ENCODE data around the gene TAF12.
"Not testable (repeated sequence)": the region's sequence is repeated elsewhere in the genome, so short reads cannot be mapped to it uniquely, and the experiment has no call there.

Gene TAF12

DNA sequence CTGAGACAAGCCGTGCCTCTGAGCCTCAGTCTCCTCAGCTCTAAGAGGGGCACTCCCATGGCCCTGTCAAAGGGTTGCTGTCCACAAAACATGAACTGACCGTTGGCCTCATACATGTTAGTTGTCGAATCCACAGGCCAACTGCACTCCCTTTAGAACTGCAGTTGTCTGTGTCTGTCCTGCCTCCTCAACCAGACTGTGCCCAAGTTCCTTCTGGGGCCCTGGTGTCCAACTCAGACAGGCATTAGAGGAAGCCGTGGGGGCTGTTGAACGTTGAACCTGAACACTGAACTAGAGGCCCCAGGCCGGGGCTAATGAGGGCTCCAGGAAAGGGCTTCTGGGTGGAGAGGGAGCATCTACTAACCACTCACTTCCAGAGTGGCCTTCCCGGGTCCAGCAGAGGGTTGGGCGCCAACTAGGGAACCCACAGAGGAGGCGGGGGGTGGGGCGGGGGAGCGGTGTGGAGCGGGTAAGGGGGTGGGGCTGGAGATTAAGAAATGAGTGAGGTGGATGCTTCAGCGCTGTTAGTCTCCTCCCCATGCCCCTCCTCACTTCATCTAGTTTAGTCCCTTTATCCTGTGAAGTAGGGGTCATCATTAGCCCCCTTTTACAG is 51.1 kb downstream of the TAF12 start, which contains the start of gene RAB42:
Gene RAB42, plus strand, starts transcription at position 558 of the 613 bp plus-strand sequence. CDS start 247 bp downstream, outside the sequence.
- H2AFZ ChIP-seq (ENCODE audit: low read length): no peak within 1 kb of the TSS
- H3K9ac ChIP-seq (ENCODE audit: low read length): peak within 1 kb of the TSS; percentile 38; the same call in 1 of the 2 replicates
- H3K9me3 ChIP-seq (ENCODE audit: low read length): no peaks in the 10 kb centered on the region
- no peaks in the 10 kb centered on the region; the same call in 1 of the 2 replicates for H3F3A ChIP-seq (ENCODE audit: insufficient read depth, low read length)
- peak within 1 kb of the TSS; percentile 56 for H3K4me3 ChIP-seq (ENCODE audit: low read depth, low read length, poor library complexity, severe bottlenecking)
- H3K27ac ChIP-seq (ENCODE audit: low read depth, low read length, poor library complexity, severe bottlenecking): no peak within 1 kb of the TSS
- H3K4me1 ChIP-seq (ENCODE audit: insufficient read depth, low read length, severe bottlenecking): peaks cover 15% of the 10 kb centered on the region
- H3K79me2 ChIP-seq (ENCODE audit: insufficient read depth, low read length): no peaks in the 10 kb centered on the region
- no peaks in the 10 kb centered on the region for H4K20me1 ChIP-seq (ENCODE audit: insufficient read depth, low read length)
- no peaks in the 10 kb centered on the region; the same call in 1 of the 2 replicates for H3K36me3 ChIP-seq (ENCODE audit: insufficient read depth, low read length)
- TF ChIP-seq EZH2 (IDR thresholded peaks at IDR 0.05; ENCODE audit: borderline replicate concordance, low read length): no peak
- TF ChIP-seq, protein P1, sequence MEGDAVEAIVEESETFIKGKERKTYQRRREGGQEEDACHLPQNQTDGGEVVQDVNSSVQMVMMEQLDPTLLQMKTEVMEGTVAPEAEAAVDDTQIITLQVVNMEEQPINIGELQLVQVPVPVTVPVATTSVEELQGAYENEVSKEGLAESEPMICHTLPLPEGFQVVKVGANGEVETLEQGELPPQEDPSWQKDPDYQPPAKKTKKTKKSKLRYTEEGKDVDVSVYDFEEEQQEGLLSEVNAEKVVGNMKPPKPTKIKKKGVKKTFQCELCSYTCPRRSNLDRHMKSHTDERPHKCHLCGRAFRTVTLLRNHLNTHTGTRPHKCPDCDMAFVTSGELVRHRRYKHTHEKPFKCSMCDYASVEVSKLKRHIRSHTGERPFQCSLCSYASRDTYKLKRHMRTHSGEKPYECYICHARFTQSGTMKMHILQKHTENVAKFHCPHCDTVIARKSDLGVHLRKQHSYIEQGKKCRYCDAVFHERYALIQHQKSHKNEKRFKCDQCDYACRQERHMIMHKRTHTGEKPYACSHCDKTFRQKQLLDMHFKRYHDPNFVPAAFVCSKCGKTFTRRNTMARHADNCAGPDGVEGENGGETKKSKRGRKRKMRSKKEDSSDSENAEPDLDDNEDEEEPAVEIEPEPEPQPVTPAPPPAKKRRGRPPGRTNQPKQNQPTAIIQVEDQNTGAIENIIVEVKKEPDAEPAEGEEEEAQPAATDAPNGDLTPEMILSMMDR (IDR thresholded peaks at IDR 0.05; ENCODE audit: low read length): no peak
- H3K27me3 ChIP-seq (ENCODE audit: insufficient read depth, low read length): no peaks in the 10 kb centered on the region
- no peaks in the 10 kb centered on the region for H3K9me2 ChIP-seq (ENCODE audit: low read depth, low read length)
- H3K4me2 ChIP-seq (ENCODE audit: low read length): peak within 1 kb of the TSS; percentile 58

- H3K79me2 ChIP-seq (ENCODE audit: insufficient read depth, low read length); H3K9ac ChIP-seq (ENCODE audit: low read length); H3K36me3 ChIP-seq (ENCODE audit: insufficient read depth, low read length); H3F3A ChIP-seq (ENCODE audit: insufficient read depth, low read length); H3K9me3 ChIP-seq (ENCODE audit: low read length); H3K27me3 ChIP-seq (ENCODE audit: insufficient read depth, low read length); H4K20me1 ChIP-seq (ENCODE audit: insufficient read depth, low read length); H2AFZ ChIP-seq (ENCODE audit: low read length); H3K4me3 ChIP-seq (ENCODE audit: low read depth, low read length, poor library complexity, severe bottlenecking); H3K9me2 ChIP-seq (ENCODE audit: low read depth, low read length): not testable (repeated sequence)
- Histone ChIP-seq H3K27ac (ENCODE audit: low read depth, low read length, poor library complexity, severe bottlenecking) (peak overlapping the region; percentile 30), H3K4me1 (ENCODE audit: insufficient read depth, low read length, severe bottlenecking) (peaks cover 28% of the 10 kb centered on the region), H3K4me2 (ENCODE audit: low read length) (0 out of 2 replicates have a peak overlapping the region, but pooled peaks have one; percentile 5)
Observed at GRCh38 chr1:28586585-28587391, 56.1 kb downstream of the TAF12 start.

- Histone ChIP-seq H3K9me2 (ENCODE audit: low read depth, low read length) (no peaks in the 10 kb centered on the region), H3K79me2 (ENCODE audit: insufficient read depth, low read length) (peaks cover 16% of the 10 kb centered on the region), H3K27me3 (ENCODE audit: insufficient read depth, low read length) (no peaks in the 10 kb centered on the region), H3K4me3 (ENCODE audit: low read depth, low read length, poor library complexity, severe bottlenecking) (peak overlapping the region; percentile 86), H3K36me3 (ENCODE audit: insufficient read depth, low read length) (peaks cover 44% of the 10 kb centered on the region), H3K4me1 (ENCODE audit: insufficient read depth, low read length, severe bottlenecking) (peaks cover 42% of the 10 kb centered on the region), H2AFZ (ENCODE audit: low read length) (no peak overlapping the region), H3K27ac (ENCODE audit: low read depth, low read length, poor library complexity, severe bottlenecking) (peak overlapping the region; percentile 31), H3K9me3 (ENCODE audit: low read length) (no peaks in the 10 kb centered on the region), H3K4me2 (ENCODE audit: low read length) (peak overlapping the region; percentile 79), H3K9ac (ENCODE audit: low read length) (peak overlapping the region; percentile 90), H3F3A (ENCODE audit: insufficient read depth, low read length) (peaks cover 8% of the 10 kb centered on the region; the same call in 1 of the 2 replicates), H4K20me1 (ENCODE audit: insufficient read depth, low read length) (no peaks in the 10 kb centered on the region)
- TF ChIP-seq EZH2 (IDR thresholded peaks at IDR 0.05; ENCODE audit: borderline replicate concordance, low read length): no peak
- TF ChIP-seq, protein P1 (IDR thresholded peaks at IDR 0.05; ENCODE audit: low read length): no peak
Observed at GRCh38 chr1:28582248-28582615, 60.6 kb downstream of the TAF12 start.
